Cerebellar nuclear complex (tissue), 1 donor: ENCODE results near the gene FRMPD4.

Experiments
- DNase-seq, 2 experiments: peaks; one replicate each; lab custom pipeline; 2025; lab: John Stamatoyannopoulos, UW

FRMPD4 gene

DNA sequence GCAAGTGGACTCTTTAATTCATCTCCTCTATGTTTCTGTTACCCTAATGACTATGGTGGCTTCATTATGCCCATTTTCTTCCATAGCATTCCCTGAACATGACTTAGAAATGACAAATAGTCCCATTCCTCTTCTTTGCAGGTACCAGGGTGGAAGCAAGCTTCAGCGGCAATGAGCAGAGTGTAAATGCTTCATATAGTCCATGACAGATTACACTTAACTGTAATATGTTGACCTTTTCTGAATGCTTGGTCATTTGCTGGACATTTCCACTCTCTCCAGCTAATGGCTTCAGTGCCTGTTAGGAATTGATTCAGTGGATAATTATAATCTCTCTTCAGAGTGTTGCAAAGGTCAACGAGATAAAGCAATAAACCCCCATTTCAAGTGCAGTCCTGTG, 523.2 kb downstream of the FRMPD4 start:
- no peak for DNase-seq

DNA sequence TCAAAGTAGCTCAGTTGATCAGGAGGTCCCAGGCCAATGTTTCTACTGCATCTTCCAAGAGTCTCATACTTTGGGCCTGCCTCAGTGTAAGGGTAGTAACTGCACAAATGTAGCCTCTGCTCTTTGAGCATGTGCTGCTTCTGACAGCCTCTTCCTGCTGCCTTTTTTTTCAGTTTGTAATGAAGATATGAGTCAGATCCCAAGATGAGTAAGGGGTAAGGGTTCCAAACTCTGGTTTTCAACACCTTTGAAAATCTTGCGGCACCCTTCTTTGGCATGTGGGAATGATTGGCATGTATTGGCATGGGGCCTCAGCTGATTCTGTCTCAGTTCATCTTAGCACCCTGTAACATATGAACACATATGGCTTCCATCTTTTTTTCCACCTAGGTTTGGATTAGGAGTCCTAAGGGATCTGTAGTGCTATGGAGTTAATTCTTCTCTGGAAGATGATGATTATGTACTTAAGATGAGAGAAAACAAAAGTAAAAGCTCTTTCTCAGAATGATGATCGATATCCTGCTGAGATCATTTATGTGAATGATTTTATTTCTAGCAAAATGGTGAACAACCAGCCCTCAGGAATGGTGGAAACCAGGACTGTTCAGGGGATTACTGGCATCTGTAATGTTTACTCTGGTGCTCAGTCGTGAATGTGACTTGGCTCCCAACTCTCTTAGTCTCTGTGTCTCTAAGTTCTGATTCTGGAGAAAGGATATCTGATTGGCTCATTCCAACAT, 534.3 kb downstream of the FRMPD4 start:
- DNase-seq: no peak

- DNase-seq: no peak
Measured at GRCh38 chrX:12673487-12673886, 535.2 kb downstream of the FRMPD4 start.

DNA sequence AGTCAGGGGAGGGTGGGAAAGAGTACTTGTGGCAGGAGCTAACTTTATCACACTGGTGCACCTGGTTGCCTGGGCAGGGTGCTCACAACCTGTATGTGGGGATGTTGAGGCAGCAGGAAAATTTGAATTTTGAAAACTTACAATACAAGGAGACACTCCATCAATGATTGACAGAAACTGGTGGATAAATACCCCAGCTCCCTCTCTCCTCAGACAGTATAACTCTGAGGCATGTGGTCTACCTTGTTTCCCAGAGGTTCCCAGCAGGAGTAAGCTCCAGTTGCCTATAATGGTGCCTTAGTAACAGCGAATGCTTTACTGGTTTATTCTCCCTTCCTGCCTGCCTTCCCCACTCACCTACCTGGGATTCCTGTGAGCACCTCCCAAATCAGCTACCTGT, 541.2 kb downstream of the FRMPD4 start:
- no peak for DNase-seq

DNA sequence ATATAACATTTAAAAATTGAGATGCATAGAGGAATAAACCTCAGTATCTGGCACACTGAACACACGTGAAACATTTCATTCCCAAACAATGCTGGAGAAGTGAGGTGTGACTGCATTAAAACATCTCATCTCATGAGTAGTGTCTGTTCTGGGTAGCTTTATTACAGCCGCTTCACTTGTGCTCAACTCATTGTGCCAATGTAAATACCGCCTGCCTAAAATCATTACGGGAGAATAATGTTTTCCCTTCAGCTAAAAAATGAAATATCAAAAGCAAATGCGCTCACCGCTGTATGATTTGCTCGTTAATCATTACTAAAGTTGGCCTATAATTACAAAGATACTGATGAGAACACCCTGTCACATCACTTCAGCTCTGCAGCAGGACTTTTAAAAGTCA, 542.8 kb downstream of the FRMPD4 start:
- no peak for DNase-seq

- DNase-seq: no peak
Measured at GRCh38 chrX:12685541-12685940, 547.3 kb downstream of the FRMPD4 start.

DNA sequence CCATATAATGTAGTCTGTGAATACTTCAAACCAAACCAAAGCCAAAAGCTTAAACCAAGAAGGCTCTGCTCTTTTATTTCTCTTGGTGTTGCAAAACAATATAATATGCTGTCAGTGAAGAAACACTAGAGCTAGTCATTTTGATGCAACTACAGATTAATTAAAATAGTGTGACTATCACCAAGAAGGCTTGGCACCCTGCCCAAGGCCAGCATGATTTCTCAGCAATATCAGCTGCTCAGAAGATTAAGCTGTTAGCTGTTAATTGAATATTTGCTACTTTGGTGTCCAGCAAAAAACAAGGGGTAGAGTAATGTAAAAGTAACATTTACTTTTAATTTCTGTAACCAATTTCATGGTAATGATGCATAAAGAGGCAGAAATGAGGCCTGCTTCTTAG, 548.1 kb downstream of the FRMPD4 start:
- DNase-seq: no peak

- DNase-seq: no peak
Measured at GRCh38 chrX:12690646-12691045, 552.4 kb downstream of the FRMPD4 start.

GRCh38 chrX:12693754-12694153, 555.5 kb downstream of the FRMPD4 start:
- DNase-seq: no peak

GRCh38 chrX:12700745-12701144, 562.5 kb downstream of the FRMPD4 start:
- no peak for DNase-seq

DNA sequence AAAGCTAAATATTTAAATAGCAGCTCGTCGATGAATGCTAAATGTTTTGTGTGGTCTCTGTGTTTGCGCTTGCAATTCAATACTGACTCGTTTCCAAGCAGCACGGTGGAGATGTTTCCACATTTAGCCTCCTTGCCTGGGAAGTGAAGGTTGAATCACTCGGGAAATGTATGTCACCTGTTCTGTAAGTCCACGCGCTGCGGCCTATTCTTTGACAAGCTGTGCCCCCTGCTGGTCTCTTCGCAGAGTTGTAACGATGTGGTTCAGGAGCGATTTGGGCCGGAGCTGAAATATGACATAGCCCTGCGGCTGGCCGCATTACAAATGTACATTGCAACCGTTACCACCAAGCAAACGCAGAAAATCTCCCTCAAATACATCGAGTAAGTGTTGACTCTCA, 563.4 kb downstream of the FRMPD4 start:
- DNase-seq: no peak

DNA sequence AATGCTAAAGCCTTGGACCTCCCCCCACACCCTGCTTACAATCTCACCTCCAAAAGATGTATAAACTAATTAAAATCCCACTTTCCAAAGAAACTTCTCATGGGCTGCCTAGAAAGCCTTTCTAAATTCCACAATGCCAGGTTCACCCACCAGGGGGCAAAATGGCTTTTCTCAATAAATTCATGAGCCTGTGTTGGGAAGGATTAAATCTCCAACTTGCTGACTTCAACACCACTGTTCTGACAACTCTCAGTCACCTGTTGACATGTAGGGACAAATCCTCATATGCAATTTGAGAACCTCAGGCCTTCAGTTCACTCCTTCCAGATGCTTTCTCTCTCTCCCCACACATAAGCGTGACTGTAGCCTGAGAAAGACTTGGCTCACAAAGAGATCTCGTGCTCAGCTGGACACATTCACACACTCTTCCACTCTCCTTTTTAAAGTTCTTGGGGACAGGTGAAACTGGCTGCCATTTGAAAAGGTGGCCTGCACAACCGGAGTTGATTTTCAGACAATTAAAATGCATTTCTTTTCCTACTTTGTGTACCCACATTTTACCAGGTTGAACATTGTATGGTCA, 564.3 kb downstream of the FRMPD4 start:
- DNase-seq: no peak

DNA sequence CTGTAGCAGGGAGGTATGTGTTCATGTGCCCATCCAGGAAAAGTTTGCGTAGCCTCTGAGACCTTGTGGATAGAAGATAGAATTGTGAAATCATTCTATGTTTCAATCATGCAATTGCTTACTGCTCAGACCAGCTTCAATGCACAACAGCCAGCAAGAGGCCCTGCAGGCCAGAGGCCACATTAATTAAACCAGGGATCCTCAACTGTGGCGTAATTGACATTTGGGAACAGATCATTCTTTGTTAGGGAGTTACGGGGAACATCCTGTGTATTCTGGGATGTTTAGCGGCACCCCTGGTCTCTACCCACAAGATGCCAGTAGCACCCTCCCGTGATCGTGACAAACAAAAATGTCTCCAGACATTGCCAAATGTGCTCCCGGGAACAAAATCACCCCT, 566.4 kb downstream of the FRMPD4 start:
- no peak for DNase-seq

GRCh38 chrX:12709047-12709446, 570.8 kb downstream of the FRMPD4 start:
- no peak for DNase-seq

GRCh38 chrX:12711435-12712040, 573.3 kb downstream of the FRMPD4 start:
- no peak for DNase-seq

DNA sequence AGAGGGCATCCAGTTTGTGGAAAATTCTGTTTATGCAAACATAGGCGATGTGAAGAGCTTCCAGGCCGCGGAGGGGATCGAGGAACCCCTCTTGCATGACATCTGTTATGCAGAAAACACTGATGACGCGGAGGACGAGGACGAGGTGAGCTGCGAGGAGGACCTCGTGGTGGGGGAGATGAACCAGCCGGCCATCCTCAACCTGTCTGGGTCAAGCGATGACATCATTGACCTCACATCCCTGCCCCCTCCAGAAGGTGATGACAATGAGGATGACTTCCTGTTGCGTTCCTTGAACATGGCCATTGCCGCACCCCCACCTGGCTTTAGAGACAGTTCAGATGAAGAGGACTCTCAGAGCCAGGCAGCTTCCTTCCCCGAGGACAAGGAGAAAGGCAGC, 578.3 kb downstream of the FRMPD4 start:
- DNase-seq: no peak

DNA sequence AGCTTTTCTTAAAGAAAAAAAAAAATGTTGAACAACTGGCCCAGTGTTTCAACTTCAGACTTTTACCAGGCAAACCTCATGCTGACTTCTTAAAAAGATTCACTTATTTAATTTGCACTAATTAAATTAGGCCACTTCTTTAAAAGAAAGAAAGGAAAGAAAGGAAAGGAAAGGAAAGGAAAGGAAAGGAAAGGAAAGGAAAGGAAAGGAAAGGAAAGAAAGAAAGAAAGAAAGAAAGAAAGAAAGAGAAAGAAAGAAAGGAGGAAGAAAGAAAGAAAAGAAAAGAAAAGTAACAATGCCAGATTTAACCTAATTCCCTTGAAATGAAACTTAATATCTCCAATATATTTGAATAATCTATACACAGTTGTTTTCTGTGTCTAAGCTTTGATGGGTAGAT, 581.6 kb downstream of the FRMPD4 start:
- DNase-seq: no peak

- DNase-seq: no peak
Measured at GRCh38 chrX:12721042-12721441, 582.8 kb downstream of the FRMPD4 start.

DNA sequence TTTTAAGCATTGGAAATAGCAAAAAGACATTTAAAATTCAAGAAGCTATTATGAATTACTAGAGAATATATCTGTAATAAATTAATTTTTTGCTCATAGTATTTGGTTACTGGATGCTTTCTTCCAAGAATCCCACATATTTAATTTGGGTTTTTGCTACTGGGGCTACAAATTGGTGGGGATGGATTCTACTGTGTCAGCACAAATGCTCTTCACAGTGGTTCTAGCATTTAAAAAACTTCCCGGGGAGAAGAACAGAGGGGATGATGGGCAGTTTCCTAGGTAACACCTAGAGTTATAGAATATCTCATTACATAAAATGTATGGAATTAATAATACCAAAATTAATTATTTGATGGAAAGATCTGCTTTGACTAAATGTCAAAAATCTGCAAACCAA, 584.0 kb downstream of the FRMPD4 start:
- no peak for DNase-seq

- no peak for DNase-seq
Measured at GRCh38 chrX:12741416-12741815, 603.1 kb downstream of the FRMPD4 start.

DNA sequence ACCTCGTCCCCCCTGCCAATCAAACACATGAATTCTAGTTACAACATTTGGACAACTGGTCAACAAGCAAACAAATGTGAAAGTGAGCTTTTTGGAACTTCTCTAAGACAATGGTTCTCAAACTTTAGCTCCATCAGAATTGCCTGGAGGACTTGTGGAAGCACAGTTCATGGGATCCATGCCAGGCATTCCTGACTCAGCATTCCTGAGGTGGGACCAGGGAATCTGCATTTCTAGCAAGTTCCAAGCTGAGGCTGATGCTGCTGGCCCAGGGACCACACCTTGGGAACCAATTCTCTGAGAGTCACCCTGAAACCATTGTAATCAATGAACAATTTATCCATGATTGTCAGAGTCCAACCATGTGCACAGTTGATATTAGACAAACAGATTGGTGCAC, 609.2 kb downstream of the FRMPD4 start:
- no peak for DNase-seq

- DNase-seq: no peak
Measured at GRCh38 chrX:12751887-12752286, 613.6 kb downstream of the FRMPD4 start.

DNA sequence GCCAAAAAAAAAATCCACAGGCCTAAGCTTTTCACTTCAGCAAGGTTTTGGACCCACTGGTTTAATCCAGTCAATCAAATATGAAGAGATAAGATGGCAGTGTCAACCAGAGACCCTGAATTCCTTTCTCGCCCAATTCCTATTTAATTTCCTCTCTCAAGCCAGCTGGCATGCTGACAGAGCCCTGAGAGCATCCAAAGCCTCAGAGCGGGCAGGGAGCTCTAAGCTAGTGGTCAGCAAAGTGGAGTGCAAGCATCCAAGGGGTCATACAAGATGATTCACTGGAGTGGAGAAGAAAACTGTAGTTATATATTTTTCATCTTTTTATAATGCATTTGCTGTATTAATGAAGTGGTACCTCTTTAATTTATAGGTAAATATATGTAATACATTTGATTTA, 615.1 kb downstream of the FRMPD4 start:
- DNase-seq: no peak

- DNase-seq: no peak
Measured at GRCh38 chrX:12758291-12758690, 620.0 kb downstream of the FRMPD4 start.
